Measurements from ENCODE around the gene GPX5. TPM values are rescaled to one million over a fixed set of nuclear protein-coding genes. Genes with fewer than 3 reads are reported as not detected.
"Not testable (repeated sequence)": the region's sequence is repeated elsewhere in the genome, so short reads cannot be mapped to it uniquely, and the experiment has no call there.

GPX5 gene
- total RNA-seq, 1 donor = not detected

DNA sequence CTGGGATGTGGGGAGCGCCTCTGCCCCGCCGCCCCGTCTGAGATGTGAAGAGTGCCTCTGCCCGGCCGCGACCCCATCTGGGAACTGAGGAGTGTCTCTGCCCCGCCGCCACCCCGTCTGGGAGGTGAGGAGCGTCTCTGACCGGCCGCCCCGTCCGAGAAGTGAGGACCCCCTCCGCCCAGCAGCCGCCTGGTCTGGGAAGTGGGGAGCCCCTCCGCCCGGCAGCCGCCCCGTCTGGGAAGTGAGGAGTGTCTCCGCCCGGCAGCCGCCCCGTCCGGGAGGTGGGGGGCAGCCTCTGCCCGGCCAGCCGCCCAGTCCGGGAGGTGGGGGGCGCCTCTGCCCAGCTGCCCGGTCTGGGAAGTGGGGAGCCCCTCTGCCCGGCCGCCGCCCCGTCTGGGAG, 23.5 kb upstream of the GPX5 start:
- not testable (repeated sequence) for H3K9me3 ChIP-seq (ENCODE audit: low read depth, low read length); H3K27me3 ChIP-seq (ENCODE audit: insufficient read depth, low read length); H3K4me1 ChIP-seq (ENCODE audit: insufficient read depth, low read length); H3K4me3 ChIP-seq (ENCODE audit: low read length)

DNA sequence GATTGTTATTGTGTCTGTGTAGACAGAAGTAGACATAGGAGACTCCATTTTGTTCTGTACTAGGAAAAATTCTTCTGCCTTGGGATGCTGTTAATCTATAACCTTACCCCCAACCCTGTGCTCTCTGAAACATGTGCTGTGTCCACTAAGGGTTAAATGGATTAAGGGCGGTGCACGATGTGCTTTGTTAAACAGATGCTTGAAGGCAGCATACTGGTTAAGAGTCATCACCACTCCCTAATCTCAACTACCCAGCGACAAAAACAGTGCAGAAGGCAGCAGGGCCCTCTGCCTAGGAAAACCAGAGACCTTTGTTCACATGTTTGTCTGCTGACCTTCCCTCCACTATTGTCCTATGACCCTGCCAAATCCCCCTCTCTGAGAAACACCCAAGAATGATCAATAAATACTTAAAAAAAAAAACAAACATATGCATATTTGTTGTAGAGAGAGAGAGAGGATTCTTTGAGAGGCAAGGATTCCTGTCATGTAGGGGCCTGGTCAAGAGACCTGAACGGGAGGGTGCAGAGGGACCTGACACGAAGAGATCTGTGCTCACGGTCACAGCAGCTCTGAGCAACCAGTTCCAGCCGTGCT, 22.9 kb upstream of the GPX5 start:
- not testable (repeated sequence) for H3K4me1 ChIP-seq (ENCODE audit: insufficient read depth, low read length); H3K27me3 ChIP-seq (ENCODE audit: insufficient read depth, low read length); H3K9me3 ChIP-seq (ENCODE audit: low read depth, low read length); H3K4me3 ChIP-seq (ENCODE audit: low read length)

DNA sequence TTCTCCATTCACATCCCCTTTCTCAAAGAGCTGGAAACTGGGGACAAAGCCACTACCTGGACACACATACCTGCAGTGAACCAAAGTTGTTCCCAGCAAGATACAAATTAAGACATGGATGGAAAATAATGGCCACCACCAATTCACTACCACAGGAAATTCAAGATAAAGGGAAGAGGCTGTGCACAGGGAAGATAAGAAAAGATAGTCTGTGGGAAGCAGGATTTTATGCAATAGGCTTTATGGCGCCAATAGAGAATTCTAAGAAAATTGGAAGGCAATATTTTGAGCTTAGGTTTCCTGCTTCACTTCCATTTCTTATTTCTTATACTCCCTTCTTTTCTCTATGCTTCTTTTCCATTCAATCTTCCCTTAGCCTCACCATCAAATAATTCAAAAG, 19.9 kb upstream of the GPX5 start:
- H3K27me3 ChIP-seq (ENCODE audit: insufficient read depth, low read length) = no peaks in the 10 kb centered on the region
- no peak overlapping the region for H3K4me3 ChIP-seq (ENCODE audit: low read length)
- H3K9me3 ChIP-seq (ENCODE audit: low read depth, low read length) = no peaks in the 10 kb centered on the region
- peaks cover 4% of the 10 kb centered on the region for H3K4me1 ChIP-seq (ENCODE audit: insufficient read depth, low read length)

DNA sequence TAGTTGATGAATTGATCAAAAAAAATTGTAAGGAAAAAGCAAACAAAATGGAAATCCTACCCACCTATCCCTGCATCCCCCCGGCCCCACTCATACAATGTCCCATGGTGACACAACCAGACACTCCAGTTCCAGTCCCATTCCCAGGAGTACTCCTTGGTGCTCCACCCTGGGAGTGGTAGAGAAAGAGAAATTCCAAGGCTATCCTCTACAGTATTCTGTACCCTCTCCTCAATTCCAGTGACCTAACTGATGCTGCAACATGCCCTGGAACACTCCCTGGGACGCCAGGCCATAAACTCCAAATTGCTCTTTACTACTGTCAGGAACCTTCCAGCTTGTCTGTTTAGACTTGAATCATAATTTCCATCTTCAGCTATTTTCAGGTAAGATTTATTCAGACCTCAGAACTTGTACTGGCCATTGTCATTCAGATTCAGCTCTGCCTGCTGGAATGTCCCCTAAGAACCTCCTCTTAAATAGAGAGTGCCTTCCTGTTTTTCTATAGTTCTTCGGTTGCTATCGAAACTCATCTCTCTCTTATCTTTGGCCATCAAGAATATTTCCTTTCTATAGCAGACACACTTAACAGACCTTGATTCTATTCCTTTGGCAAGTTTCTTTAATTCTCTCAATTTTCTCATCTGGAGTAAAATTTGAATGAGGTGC, 18.7 kb upstream of the GPX5 start:
- H3K4me3 ChIP-seq (ENCODE audit: low read length) = no peak overlapping the region
- H3K27me3 ChIP-seq (ENCODE audit: insufficient read depth, low read length) = no peaks in the 10 kb centered on the region
- H3K9me3 ChIP-seq (ENCODE audit: low read depth, low read length) = no peaks in the 10 kb centered on the region
- H3K4me1 ChIP-seq (ENCODE audit: insufficient read depth, low read length) = peaks cover 4% of the 10 kb centered on the region

DNA sequence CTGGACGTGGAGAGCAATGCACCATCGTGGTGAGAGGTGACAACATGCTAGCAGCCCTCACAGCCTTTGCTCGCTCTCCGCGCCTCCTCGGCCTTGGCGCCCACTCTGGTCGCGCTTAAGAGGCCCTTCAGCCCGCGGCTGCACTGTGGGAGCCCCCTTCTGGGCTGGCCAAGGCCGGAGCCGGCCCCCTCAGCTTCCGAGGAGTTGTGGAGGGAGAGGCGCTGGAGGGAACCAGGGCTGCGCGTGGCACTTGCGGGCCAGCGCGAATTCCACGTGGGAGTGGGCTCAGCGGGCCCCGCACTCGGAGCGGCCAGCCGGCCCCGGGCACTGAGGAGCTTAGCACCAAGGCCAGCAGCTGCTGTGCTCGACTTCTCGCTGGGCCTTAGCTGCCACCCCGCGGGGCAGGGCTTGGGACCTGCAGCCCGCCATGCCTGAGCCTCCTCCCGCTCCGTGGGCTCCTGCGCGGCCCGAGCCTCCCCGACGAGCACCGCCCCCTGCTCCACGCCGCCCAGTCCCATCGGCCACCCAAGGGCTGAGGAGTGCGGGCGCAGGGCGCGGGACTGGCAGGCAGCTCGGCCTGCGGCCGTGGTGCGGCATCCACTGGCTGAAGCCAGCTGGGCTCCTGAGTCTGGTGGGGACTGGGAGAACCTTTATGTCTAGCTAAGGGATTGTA, 13.9 kb upstream of the GPX5 start:
- Histone ChIP-seq H3K9me3 (ENCODE audit: low read depth, low read length) (no peaks in the 10 kb centered on the region), H3K4me3 (ENCODE audit: low read length) (no peak overlapping the region), H3K4me1 (ENCODE audit: insufficient read depth, low read length) (peaks cover 3% of the 10 kb centered on the region), H3K27me3 (ENCODE audit: insufficient read depth, low read length) (peaks cover 5% of the 10 kb centered on the region)

DNA sequence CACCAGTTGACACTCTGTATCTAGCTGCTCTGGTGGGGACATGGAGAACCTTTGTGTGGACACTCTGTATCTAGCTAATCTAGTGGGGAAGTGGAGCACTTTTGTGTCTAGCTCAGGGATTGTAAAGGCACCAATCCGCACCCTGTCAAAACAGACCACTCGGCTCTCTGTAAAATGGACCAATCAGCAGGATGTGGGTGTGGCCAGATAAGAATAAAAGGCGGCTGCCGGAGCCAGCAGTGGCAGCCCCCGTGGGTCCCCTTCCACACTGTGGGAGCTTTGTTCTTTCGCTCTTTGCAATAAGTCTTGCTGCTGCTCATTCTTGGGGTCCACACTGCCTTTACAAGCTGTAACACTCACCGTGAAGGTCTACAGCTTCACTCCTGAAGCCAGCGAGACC, 13.3 kb upstream of the GPX5 start:
- H3K9me3 ChIP-seq (ENCODE audit: low read depth, low read length); H3K4me1 ChIP-seq (ENCODE audit: insufficient read depth, low read length); H3K4me3 ChIP-seq (ENCODE audit: low read length): not testable (repeated sequence)
- H3K27me3 ChIP-seq (ENCODE audit: insufficient read depth, low read length) = peaks cover 10% of the 10 kb centered on the region

DNA sequence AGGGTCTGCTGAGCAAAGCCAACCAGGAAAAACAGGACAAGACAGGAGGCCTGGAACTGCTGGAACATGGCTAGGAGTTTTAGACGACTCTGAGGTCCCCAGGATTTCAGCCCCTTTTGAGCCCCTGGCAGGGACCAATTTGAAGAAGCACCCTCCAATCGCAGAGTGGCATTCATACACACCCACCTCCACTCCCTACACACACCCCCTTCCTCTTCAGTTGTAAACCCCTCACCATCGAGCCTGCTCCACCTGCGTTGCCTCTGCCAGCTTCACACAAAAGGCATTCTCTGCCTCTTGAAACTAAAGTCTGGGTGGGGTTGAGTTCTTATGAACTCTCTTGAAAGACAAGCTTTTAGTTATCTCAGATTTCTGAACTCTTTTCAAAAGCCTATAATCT, 10.0 kb upstream of the GPX5 start, which contains the start of gene GPX6:
GPX6 (minus strand) TSS at position 118 of the 400 bp plus-strand sequence; CDS start at position 68, 50 bp downstream.
- H3K4me1 ChIP-seq (ENCODE audit: insufficient read depth, low read length) = no peaks in the 10 kb centered on the region

DNA sequence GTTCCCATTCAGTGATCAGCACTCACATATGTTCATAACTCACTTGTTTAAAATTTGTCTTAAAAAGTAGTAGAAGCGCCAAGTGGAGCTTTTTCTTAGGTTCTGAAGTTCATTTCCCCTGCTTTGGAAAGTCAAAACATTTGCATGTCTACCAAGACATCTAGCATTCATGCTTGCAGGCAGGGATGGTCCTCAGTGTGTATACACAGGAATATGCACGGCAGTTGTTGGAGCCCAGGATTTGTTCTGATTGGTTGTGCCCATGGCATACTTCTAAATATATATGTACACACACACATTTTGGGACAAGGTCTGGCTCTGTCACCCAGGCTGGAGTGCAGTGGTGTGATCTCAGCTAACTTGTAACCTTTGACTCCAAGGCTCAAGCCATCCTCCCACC, 7.7 kb upstream of the GPX5 start:
- Histone ChIP-seq H3K9me3 (ENCODE audit: low read depth, low read length) (no peaks in the 10 kb centered on the region), H3K4me1 (ENCODE audit: insufficient read depth, low read length) (no peaks in the 10 kb centered on the region), H3K4me3 (ENCODE audit: low read length) (no peak overlapping the region), H3K27me3 (ENCODE audit: insufficient read depth, low read length) (peaks cover 16% of the 10 kb centered on the region)

More for the DNA sequence above, 10.0 kb upstream of the GPX5 start, which contains the start of gene GPX6:
- Histone ChIP-seq H3K9me3 (ENCODE audit: low read depth, low read length) (no peaks in the 10 kb centered on the region), H3K27me3 (ENCODE audit: insufficient read depth, low read length) (peaks cover 16% of the 10 kb centered on the region), H3K4me3 (ENCODE audit: low read length) (no peak within 1 kb of the TSS)

DNA sequence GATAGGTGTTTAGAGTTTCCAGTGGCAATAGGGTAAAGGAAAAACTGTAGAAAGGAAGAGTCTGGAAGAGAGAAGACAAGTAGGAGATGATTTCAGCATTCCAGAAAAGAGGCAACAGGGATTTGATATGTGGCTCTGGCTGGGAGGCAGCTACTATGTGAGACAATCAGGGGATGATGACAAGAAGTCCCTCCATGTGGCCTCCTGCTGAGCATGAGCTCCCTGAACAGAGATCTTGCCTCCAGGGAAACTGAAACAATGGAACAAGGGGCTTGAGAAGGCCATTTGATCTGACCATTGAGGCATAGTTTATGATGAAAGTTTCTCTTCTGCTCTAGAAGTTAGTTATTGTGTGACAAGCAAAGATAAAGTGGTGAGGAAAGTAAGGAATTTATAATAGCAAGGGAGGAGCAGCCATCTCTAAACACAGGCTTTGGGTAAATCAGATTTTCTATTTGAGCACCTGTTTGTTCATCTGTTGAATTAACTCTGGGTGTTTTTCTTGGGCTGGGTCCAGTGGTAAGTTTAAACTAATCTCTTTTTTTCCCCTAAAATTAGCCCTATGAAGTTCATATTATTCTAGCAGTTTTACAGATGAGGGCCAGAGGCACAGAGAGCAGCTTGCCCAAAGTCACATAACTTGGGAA, 3.0 kb upstream of the GPX5 start:
- Histone ChIP-seq H3K4me1 (ENCODE audit: insufficient read depth, low read length) (no peaks in the 10 kb centered on the region), H3K9me3 (ENCODE audit: low read depth, low read length) (no peaks in the 10 kb centered on the region), H3K27me3 (ENCODE audit: insufficient read depth, low read length) (peaks cover 23% of the 10 kb centered on the region), H3K4me3 (ENCODE audit: low read length) (no peak overlapping the region)

DNA sequence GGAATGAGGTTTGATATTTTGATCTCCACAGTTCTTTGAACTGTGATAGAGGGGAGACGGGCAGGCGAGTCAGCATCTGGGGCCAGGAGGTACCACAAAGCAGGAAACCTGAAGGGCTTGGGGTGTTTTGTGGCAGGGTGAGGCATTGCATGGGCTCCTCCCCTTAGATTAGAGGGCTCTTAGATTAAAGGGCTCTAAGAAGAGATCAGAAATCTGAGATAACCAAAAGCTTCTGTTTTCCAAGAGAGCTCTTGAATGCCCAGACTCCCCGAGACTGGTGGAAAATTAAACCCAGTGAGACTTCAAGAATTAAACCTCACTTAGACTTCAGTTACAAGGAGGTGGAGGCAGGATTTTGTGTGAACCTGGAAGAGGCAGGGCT, 2.4 kb upstream of the GPX5 start:
- Histone ChIP-seq H3K4me1 (ENCODE audit: insufficient read depth, low read length) (no peaks in the 10 kb centered on the region), H3K9me3 (ENCODE audit: low read depth, low read length) (no peaks in the 10 kb centered on the region), H3K27me3 (ENCODE audit: insufficient read depth, low read length) (peaks cover 23% of the 10 kb centered on the region), H3K4me3 (ENCODE audit: low read length) (no peak overlapping the region)

DNA sequence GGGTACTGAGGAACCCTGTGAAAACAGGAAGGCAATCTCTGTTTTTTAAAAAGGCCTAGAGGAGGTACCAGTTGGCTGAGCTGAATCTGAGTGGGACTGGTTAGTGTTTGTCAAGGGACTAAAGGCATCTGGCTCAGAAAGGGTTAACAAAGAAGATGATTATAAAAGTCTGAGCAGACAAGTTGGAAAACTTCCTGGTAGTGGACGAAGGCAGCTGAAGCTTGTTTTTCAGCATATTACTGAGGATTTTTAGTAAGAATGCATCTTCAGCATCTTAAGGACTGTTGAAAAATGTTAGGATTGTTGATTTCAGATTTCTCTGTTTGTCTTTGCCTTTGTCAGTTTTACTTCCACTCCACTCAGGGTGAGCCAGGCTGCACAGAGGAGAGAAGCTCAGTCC, 5.1 kb downstream of the GPX5 start:
- Histone ChIP-seq H3K27me3 (ENCODE audit: insufficient read depth, low read length) (peaks cover 26% of the 10 kb centered on the region), H3K4me3 (ENCODE audit: low read length) (no peak overlapping the region), H3K4me1 (ENCODE audit: insufficient read depth, low read length) (no peaks in the 10 kb centered on the region), H3K9me3 (ENCODE audit: low read depth, low read length) (no peaks in the 10 kb centered on the region)

DNA sequence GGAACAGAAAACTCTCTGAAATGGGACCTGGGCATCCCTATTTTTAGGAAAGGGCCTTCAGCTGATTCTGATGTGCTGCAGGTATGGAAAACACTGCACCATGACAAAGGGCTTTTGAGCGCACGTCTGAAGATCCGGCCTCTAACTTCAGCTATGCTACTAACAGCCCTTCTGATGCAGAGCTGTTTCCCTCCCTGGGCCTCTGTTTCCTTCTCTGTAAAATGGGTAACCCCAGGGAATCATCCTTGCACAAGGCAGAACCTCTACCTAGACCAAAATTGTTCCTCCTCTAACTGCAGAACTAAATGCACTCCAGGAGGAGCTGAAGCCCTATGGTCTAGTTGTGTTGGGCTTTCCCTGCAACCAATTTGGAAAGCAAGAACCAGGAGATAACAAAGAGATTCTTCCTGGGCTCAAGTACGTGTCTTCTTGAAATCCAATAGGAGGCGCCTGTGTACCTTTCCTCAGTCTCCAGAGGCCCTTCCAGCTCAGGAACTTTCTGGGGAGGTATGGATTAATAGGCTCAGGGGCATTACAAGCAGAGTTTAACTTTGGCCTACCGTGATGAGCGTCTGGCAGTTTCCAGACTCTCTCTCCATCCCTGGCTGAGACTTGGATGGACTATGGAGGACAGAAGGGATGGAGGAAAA, 5.9 kb downstream of the GPX5 start:
- Histone ChIP-seq H3K27me3 (ENCODE audit: insufficient read depth, low read length) (peaks cover 29% of the 10 kb centered on the region), H3K4me3 (ENCODE audit: low read length) (no peak overlapping the region), H3K9me3 (ENCODE audit: low read depth, low read length) (no peaks in the 10 kb centered on the region), H3K4me1 (ENCODE audit: insufficient read depth, low read length) (no peaks in the 10 kb centered on the region)

DNA sequence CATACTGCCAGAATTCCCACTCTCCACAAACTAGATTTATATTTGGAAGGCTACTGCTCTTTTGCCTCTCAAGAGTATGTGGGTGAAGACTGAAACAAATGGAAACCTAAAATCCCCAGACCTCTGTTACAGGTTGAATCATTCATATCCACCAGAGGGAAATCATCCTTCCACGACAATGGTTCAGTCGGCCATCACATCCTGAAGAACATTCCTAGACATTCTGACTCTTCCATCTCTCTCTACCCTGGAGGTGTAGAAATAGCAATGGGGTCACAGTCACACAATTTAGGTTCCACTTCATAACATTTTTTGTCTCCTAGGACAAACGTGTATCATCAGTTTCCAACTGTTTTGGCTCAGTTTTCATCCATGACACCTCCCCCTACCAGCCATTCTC, 8.6 kb downstream of the GPX5 start:
- H3K4me3 ChIP-seq (ENCODE audit: low read length) = no peak overlapping the region
- no peaks in the 10 kb centered on the region for H3K4me1 ChIP-seq (ENCODE audit: insufficient read depth, low read length)
- H3K27me3 ChIP-seq (ENCODE audit: insufficient read depth, low read length) = peaks cover 46% of the 10 kb centered on the region
- H3K9me3 ChIP-seq (ENCODE audit: low read depth, low read length) = no peaks in the 10 kb centered on the region

DNA sequence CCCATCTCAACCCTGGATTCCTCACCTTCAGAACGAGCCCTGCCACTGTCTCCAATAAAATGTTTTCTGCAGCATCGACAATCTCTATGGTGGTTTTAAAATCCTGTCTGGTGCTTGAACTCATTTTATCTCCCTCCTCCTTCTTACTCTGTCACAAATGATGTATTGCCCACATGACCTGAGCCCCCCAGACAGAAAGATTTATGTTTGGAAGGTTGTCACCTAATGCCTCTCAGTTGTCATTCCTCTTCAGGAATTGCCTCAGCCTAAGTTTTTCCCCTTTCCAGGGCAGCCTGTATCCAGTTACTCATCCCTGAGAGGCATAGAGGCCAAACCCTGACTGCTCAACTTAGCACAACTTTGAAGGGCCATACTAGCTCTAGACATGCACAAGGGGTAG, 9.2 kb downstream of the GPX5 start:
- H3K9me3 ChIP-seq (ENCODE audit: low read depth, low read length) = no peaks in the 10 kb centered on the region
- no peaks in the 10 kb centered on the region for H3K4me1 ChIP-seq (ENCODE audit: insufficient read depth, low read length)
- H3K4me3 ChIP-seq (ENCODE audit: low read length) = no peak overlapping the region
- peaks cover 48% of the 10 kb centered on the region for H3K27me3 ChIP-seq (ENCODE audit: insufficient read depth, low read length)

DNA sequence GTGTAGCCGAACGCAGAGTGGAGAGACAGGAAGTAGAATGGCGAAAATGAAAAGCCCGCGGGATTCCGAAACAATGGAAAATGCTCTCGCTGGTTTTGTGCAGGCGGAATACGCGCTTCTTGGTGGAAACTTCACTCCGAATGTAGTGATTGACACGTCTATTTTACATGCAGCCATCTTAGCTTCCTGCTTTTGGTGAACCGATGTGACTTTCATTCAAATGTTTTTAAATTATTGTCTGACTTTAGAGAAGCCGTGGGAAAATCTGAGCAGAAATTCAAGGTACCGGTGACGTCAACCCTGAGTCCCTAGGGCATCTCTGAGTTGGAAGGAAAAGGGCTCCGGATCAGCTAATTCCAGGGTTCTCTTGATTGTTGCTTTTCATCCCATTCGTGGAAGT, 11.4 kb downstream of the GPX5 start:
- peak overlapping the region; percentile 18 for H3K4me3 ChIP-seq (ENCODE audit: low read length)
- no peaks in the 10 kb centered on the region for H3K4me1 ChIP-seq (ENCODE audit: insufficient read depth, low read length)
- H3K27me3 ChIP-seq (ENCODE audit: insufficient read depth, low read length) = peaks cover 62% of the 10 kb centered on the region
- H3K9me3 ChIP-seq (ENCODE audit: low read depth, low read length) = no peaks in the 10 kb centered on the region
